Cardiac muscle cell (in vitro differentiated cells and primary cell): ENCODE data around the gene GPR68. TPM values are rescaled to one million over a fixed set of nuclear protein-coding genes. Genes with fewer than 3 reads are reported as not detected.

Experiments
- DNase-seq, 2 donors: peaks; one replicate each; pipeline versions ENCODE4 v3.0.0 to v3.0.0-alpha.2; 2010 to 2017; ENCODE audit warnings: low read depth in 1 of 2, low spot score in 1 of 2
- H3K27ac ChIP-seq: fragments of 200-600 bp; sonication (generic); 2 replicates; pipeline ENCODE4 v1.5.1; 2016
- H3K27me3 ChIP-seq: fragments of 200-600 bp; sonication (generic); 2 replicates; pipeline ENCODE4 v1.6.0; 2016; ENCODE audit warnings: control low read depth
- H3K36me3 ChIP-seq: fragments of 200-600 bp; sonication (generic); 2 replicates; pipeline ENCODE4 v1.5.1; 2016; ENCODE audit warnings: control low read depth
- H3K4me1 ChIP-seq: fragments of 200-600 bp; sonication (generic); 2 replicates; pipeline ENCODE4 v1.8.1; 2017; ENCODE audit warnings: low read depth, mild to moderate bottlenecking, mixed run types
- H3K4me3 ChIP-seq: fragments of 200-600 bp; sonication (generic); 2 replicates; pipeline ENCODE4 v1.5.1; 2016; ENCODE audit warnings: mild to moderate bottlenecking
- H3K9me3 ChIP-seq: fragments of 200-600 bp; sonication (generic); 2 replicates; pipeline ENCODE4 v1.5.1; 2017; ENCODE audit warnings: low read depth, mild to moderate bottlenecking, control low read depth
- CTCF ChIP-seq: IDR thresholded peaks from 2 replicates; pipeline ENCODE4 v1.5.1; 2012; ENCODE audit warnings: low read depth, mild to moderate bottlenecking, low read length
- polyA plus RNA-seq: library from polyadenylated mRNA; unstranded; fragments of >200 nt; fragmentation: Nextera tagmentation; extraction: Ambion mirVana; gene quantifications from 2 replicates; pipeline ENCODE4 v1.2.1, GENCODE V29; 2016
- total RNA-seq: library from RNA; depleted of rRNA; stranded (reverse); fragments of >200 nt; gene quantifications from 2 replicates; pipeline ENCODE4 v1.2.3, GENCODE V29; 2016

The GPR68 gene
- total and polyA plus RNA-seq, 2 experiments from 2014 or later: 0.22 to 0.42 TPM

GRCh38 chr14:91237219-91237618 lies 7.3 kb downstream of the GPR68 start:
- TF ChIP-seq CTCF: no peak
- no peaks in the 10 kb centered on the region for H3K4me1 ChIP-seq
- DNase-seq: peak in 1 of 2 donors; percentile 53
- no peak overlapping the region for H3K27ac ChIP-seq
- no peaks in the 10 kb centered on the region for H3K27me3 ChIP-seq
- no peaks in the 10 kb centered on the region for H3K9me3 ChIP-seq
- no peaks in the 10 kb centered on the region for H3K36me3 ChIP-seq
- no peak overlapping the region for H3K4me3 ChIP-seq

- no peak for DNase-seq
- Histone ChIP-seq H3K36me3 (no peaks in the 10 kb centered on the region), H3K27ac (no peak overlapping the region), H3K4me1 (no peaks in the 10 kb centered on the region), H3K4me3 (no peak overlapping the region), H3K27me3 (no peaks in the 10 kb centered on the region), H3K9me3 (no peaks in the 10 kb centered on the region)
- no peak for TF ChIP-seq CTCF
Observed at GRCh38 chr14:91235841-91236240, 8.7 kb downstream of the GPR68 start.

GRCh38 chr14:91234791-91235114 lies 9.8 kb downstream of the GPR68 start:
- Histone ChIP-seq H3K27me3 (no peaks in the 10 kb centered on the region), H3K4me1 (no peaks in the 10 kb centered on the region), H3K36me3 (no peaks in the 10 kb centered on the region), H3K4me3 (no peak overlapping the region), H3K9me3 (no peaks in the 10 kb centered on the region), H3K27ac (no peak overlapping the region)
- TF ChIP-seq CTCF: no peak
- no peak for DNase-seq

GRCh38 chr14:91233936-91234790 lies 10.3 kb downstream of the GPR68 start:
- H3K4me1 ChIP-seq: no peaks in the 10 kb centered on the region

GRCh38 chr14:91232603-91233002 lies 11.9 kb downstream of the GPR68 start:
- Histone ChIP-seq H3K4me1 (no peaks in the 10 kb centered on the region), H3K27ac (no peak overlapping the region), H3K27me3 (no peaks in the 10 kb centered on the region), H3K4me3 (no peak overlapping the region), H3K9me3 (no peaks in the 10 kb centered on the region), H3K36me3 (no peaks in the 10 kb centered on the region)
- TF ChIP-seq CTCF: no peak
- no peak for DNase-seq

More at GRCh38 chr14:91233936-91234790, 10.3 kb downstream of the GPR68 start:
- no peaks in the 10 kb centered on the region for H3K36me3 ChIP-seq
- H3K9me3 ChIP-seq: no peaks in the 10 kb centered on the region
- no peak for DNase-seq
- H3K27me3 ChIP-seq: no peaks in the 10 kb centered on the region
- no peak for TF ChIP-seq CTCF
- H3K27ac ChIP-seq: no peak overlapping the region
- no peak overlapping the region for H3K4me3 ChIP-seq
